DMS 273 treated with DMSO at 0.1 percent for 48 hours (cell line): ENCODE measurements around the gene MAN2A2.
A peak's percentile ranks its signal among the peaks of the same experiment; 100 is the strongest.
"Not testable (repeated sequence)": the region's sequence is repeated elsewhere in the genome, so short reads cannot be mapped to it uniquely, and the experiment has no call there.

Source experiments
- DNase-seq: peaks from one replicate; lab custom pipeline; 2025; lab: John Stamatoyannopoulos, UW

Gene MAN2A2

DNA sequence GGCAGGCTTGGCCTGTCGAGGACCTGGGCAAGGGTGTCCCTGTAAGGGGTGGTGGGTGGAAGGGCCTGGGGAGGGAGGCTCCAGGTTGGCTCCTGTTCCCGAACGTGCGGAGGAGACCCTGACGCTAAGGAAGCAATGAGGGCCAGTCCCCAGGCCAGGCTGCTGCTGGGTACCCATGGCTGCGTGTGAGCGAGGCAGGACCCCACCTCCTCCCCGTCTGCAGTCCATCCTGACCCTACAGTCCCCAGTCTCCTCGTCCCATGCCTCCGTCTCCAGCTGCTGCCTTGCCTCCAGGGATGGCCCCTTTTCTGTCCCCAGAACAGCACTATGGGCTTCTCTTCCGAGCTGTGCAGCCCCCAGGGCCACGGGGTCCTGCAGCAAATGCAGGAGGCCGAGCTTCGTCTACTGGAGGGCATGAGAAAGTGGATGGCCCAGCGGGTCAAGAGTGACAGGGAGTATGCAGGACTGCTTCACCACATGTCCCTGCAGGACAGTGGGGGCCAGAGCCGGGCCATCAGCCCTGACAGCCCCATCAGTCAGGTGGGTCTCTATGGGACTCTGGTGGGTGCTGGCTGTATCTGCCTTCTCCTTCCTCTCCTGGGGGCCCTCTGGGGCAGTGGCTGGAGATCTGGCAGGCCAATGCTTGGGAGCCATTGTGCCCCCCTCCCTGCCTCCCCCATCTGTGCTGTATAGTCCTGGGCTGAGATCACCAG is 18.2 kb upstream of the MAN2A2 start:
- no peak for DNase-seq

DNA sequence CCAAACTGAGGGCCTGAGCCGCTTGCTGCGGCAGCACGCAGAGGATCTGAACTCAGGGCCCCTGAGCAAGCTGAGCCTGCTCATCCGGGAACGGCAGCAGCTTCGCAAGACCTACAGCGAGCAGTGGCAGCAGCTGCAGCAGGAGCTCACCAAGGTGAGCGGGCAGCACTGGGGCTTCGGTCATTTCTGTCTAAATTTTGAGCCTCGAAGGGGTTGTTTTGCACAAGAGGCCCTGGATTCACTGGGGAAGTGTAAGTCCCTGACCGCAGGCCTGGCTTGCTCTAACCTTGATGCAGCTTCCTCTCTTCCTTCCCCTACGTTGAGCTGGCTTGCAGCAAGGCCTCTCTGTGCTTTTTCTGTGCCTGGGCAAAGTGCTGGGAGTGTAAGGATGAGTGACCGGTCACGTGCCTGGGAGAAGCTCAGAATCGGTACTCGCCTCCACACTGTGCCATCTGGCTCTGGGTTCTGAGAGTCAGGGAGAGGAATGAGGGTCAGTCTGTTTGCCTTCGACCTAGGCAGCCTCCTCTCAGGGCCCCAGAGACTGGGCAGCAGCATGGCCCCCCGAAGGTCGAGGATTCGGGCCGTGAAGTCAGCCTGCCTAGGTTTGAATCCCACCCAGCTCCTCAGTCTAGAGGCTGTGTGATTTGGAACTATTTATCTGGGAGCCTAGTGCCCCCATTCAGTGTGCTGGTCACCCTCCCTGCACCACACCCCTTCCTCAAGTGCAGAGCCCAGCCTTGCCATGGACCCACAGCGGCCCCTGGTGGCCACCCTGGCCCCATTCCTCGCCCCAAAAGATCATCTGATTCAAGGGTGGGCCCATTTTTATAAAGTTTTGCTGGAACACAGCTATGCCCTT is 17.4 kb upstream of the MAN2A2 start:
- DNase-seq = no peak

DNA sequence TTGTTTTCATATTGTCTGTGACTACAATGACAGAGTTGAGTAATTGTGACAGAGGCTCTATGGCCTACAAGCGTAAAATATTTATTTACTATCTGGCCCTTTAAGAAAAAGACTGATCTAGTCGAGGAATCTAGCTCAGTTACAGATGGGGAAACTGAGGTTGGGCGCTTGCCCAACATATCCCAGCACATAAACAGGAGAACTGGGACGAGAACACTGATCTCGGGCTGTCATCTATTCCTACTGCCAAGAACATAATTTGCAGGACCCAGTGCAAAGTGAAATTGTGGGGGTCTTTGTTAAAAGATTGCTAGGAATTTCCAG is 16.8 kb upstream of the MAN2A2 start:
- DNase-seq = no peak

DNA sequence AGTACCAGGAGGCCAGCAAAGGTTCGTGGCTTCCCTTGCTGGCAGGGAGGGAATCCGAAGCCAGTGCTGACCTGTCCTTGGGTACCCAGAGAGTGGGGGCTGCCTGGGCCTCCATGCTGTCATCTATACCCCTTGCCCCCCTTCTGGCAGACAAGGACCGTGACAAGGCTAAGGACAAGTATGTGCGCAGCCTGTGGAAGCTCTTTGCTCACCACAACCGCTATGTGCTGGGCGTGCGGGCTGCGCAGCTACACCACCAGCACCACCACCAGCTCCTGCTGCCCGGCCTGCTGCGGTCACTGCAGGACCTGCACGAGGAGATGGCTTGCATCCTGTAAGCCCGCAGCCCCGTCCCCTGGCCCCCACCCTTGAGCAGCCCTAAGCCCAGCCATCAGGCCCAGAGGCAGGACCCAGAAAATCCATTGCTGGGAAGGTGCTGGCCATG is 16.0 kb upstream of the MAN2A2 start:
- no peak for DNase-seq

DNA sequence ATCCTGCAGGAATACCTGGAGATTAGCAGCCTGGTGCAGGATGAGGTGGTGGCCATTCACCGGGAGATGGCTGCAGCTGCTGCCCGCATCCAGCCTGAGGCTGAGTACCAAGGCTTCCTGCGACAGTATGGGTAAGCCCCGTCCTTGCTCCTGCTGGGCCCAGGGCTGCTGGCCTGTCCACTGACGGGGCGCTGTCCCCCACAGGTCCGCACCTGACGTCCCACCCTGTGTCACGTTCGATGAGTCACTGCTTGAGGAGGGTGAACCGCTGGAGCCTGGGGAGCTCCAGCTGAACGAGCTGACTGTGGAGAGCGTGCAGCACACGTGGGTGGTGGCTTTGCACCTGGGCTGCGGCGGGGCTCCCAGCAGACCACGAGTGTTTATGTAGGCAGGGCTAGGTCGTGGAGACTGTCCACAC is 13.8 kb upstream of the MAN2A2 start:
- DNase-seq = no peak

DNA sequence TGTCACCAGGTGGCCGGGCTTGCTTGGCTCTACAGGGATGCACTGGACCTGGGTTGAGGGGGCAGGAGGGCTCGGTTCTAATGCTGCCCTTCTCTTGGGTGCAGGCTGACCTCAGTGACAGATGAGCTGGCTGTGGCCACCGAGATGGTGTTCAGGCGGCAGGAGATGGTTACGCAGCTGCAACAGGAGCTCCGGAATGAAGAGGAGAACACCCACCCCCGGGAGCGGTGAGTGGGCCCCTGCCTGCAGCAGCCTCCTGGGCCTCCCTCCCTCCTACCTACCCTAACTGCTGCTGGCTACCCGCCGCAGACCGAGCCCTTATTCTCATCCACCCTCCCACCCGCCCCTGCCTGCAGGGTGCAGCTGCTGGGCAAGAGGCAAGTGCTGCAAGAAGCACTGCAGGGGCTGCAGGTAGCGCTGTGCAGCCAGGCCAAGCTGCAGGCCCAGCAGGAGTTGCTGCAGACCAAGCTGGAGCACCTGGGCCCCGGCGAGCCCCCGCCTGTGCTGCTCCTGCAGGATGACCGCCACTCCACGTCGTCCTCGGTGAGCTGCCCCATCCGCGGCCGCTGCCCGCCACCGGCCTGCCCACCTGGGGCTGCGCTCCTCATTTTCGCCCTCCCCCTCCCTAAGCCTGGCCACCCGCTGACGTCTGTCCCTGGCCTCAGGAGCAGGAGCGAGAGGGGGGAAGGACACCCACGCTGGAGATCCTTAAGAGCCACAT is 13.2 kb upstream of the MAN2A2 start:
- no peak for DNase-seq

DNA sequence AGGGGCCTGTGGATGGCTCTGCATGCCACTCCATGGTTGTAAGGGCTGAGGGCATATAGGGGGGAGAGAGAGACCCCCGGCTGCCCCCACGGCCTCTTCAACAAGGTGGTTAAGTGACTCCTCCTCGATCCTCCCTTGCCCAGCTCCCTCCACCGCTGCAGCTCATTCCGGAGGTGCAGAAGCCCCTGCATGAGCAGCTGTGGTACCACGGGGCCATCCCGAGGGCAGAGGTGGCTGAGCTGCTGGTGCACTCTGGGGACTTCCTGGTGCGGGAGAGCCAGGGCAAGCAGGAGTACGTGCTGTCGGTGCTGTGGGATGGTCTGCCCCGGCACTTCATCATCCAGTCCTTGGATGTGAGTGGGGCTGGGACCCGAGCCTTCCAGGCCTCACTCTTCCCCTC is 12.3 kb upstream of the MAN2A2 start:
- no peak for DNase-seq

DNA sequence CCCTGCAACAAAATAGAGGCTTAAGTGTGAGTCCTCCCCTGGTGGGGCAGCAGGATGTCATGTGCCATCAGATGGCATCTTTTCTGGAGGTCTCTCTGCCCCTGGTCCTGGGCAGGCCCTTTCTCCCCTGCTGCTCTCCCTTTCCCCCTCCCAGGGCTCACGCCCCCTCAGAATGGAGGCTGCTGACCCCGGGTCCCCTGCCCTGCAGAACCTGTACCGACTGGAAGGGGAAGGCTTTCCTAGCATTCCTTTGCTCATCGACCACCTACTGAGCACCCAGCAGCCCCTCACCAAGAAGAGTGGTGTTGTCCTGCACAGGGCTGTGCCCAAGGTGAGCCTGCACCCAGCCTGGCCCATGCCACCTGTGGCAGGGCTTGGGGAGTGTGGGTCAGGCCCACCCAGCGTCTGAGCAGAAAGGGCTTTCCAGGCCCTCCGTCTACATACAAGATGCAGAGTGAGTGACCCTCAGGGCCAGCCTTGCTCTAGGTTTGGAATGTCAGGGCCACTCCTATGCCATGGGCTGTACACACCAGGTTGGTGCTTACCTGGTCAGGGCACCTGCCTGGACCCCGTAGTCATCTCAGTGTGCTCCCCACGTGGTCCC is 11.7 kb upstream of the MAN2A2 start:
- DNase-seq = no peak

DNA sequence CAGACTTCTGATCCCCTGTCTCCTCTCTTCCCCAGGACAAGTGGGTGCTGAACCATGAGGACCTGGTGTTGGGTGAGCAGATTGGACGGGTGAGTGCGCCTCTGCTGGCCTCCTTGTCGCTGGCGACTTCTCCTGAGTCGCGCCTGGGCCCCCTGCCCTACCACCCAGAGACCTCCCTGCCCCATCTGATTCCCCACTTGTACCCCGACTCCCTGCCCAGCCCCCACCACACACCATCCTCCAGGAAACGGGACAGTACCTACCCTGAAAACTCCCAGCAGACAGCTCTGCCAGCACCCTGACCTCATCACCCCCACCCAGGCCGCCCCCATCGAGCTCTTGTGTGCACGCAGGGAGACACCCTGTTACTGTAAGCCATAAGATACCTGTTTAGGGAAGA is 11.1 kb upstream of the MAN2A2 start:
- DNase-seq = no peak

DNA sequence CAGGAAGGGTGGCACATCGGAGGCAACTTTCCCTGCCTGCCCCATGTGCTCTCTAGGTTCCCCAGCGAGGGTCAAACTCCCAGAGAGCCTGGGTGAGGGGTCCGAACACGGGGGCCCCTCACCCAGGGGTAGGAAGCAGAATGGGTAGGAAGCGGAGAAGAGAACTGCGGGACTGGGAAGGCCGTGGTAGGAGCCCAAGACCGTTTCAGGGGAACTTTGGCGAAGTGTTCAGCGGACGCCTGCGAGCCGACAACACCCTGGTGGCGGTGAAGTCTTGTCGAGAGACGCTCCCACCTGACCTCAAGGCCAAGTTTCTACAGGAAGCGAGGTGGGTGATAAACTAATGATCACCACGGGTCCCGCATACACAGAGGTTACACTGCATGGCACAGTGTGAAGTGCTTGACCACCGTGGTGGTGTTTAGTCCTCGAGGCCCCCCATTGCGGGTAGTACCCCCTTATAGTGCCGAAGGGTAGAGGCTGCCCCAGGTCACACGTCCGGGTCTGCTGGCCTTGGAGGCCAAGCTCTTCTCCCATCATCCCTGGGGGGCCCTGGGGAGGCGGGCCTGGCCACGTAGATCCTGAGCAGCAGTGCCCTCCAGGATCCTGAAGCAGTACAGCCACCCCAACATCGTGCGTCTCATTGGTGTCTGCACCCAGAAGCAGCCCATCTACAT is 10.5 kb upstream of the MAN2A2 start:
- no peak for DNase-seq

DNA sequence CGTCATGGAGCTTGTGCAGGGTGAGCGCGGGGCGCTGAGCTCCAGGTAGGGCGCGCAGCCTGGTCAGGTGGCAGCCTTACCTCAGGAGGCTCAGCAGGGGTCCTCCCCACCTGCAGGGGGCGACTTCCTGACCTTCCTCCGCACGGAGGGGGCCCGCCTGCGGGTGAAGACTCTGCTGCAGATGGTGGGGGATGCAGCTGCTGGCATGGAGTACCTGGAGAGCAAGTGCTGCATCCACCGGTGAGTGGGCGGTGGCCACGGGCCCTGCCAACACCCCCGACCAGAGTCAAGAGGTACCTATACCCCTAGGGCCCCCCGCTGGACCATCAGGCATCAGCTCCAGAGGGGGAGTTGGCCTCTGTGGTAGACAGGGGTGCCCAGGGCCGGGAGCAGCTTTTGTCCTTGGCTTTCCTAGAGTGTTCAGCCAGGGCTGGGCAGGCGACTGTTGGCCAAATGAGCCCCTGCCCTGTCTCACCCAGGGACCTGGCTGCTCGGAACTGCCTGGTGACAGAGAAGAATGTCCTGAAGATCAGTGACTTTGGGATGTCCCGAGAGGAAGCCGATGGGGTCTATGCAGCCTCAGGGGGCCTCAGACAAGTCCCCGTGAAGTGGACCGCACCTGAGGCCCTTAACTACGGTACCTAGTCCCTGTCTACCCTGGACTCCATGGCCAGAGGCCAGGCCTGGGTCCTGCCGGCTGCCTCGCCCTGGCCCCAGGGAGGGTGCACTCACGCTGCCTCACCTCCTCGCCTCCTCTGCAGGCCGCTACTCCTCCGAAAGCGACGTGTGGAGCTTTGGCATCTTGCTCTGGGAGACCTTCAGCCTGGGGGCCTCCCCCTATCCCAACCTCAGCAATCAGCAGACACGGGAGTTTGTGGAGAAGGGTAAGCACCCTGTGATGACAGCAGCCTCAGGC is 9.7 kb upstream of the MAN2A2 start:
- no peak for DNase-seq

DNA sequence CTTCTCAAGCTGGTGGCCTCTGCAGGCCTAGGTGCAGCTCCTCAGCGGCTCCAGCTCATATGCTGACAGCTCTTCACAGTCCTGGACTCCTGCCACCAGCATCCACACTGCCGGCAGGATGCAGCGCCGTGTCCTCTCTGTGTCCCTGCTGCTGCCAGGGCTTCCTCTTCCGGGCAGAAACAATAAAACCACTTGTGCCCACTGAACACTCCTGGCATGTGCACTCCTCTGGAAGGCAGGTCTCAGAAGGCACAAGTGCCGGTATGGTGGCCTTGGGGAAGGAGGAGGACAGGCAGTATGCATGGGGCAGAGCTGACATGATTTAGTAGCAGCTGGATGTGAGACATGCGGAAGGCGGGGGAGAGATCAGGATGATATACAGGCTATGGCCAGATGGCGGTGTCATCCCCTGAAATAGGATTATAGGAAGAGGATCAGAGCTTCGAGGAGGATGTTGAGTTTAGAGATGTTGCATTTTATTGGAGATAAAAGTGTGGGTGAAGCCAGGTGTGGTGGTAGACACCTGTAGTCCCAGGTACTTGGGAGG is 7.5 kb upstream of the MAN2A2 start:
- no peak for DNase-seq

DNA sequence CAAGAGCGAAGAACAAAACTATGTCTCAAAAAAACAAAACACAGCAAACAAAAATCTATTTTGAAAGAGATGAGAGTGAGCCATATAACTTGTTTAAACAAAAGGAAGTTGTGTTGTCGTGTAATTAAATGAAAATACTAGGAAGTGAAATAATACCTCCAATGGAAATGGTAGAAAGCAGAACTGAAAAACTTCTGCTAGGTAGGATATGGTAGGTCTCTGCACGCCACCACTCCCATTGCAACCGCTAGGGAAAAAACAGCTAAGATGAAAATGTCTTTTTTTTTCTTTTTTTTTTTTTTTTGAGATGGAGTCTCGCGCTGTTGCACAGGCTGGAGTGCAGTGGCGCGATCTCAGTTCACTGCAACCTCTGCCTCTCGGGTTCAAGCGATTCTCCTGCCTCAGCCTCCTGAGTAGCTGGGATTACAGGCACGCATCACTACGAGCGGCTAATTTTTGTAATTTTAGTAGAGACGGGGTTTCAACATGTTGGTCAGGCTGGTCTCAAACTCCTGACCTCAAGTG is 5.9 kb upstream of the MAN2A2 start:
- not testable (repeated sequence) for DNase-seq

DNA sequence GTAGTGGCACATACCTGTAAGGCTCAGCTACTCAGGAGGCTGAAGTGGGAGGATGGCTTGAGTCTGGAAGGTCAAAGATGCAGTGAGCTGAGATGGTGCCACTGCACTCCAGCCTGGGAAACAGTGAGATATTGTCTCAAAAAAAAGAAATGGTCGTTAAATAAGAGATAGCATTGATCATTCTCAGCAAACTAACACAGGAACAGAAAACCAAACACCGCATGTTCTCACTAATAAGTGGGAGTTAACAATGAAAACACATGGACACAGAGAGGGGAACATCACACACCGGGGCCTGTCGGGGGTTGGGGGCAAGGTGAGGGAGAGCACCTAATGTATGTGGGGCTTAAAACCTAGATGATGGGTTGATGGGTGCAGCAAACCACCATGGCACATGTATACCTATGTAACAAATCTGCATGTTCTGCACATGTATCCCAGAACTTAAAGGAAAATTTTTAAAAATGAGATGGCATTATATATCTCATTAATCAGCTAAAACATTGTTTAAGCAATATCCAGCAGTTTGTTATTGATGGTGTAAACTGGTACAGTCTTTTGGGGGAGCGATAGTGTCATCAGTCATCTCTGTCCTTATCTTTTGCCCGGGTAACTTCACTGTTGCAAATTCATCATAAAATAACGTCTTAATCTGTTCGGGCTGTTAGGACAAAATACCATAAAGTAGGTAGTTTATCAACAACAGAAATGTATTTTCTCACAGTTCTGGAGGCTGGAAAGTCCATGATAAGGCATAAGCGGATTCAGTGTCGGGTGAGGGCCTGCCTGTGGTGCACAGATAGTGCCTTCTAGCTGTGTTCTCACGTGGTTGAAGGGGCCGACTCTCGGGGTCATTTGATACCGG is 1.7 kb upstream of the MAN2A2 start:
- no peak for DNase-seq

DNA sequence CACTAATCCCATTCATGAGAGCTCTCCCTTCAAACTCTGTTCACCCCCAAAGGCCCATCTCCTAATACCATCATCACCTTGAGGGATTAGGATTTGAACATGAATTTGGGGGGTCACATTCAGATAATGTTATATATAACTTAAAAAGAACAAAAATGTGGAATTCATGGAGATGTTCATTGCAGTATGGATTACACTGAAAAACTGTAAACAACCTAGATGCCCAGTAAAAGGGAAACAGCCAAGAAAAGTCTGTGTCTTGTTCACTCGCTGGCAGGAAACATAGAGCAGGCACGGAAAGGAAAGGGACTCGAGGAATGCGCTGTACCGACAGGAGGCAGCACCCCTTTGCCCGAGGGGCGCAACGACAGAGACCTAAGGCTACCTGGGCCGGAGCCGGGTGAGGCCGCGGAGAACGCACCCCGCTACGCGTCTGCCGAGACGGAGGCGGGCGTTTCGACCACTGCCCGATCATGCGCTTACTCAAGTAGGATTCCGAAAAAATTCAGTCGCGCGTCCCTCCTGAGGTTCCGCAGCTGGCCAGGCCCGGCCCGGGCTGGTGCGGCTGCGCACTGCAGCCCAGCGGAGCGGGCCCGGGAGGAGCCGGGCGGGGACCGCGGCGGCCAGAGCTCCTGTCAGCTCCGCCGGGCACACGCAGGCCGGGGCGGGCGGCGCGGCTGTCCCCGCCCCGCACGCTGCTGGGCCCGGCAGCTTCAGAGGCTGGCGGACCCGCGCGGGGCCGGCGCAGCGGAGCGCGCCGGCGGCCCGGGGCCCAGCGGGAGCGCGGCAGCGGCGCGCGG is 862 bp upstream of the MAN2A2 start:
- DNase-seq = peak; percentile 48

DNA sequence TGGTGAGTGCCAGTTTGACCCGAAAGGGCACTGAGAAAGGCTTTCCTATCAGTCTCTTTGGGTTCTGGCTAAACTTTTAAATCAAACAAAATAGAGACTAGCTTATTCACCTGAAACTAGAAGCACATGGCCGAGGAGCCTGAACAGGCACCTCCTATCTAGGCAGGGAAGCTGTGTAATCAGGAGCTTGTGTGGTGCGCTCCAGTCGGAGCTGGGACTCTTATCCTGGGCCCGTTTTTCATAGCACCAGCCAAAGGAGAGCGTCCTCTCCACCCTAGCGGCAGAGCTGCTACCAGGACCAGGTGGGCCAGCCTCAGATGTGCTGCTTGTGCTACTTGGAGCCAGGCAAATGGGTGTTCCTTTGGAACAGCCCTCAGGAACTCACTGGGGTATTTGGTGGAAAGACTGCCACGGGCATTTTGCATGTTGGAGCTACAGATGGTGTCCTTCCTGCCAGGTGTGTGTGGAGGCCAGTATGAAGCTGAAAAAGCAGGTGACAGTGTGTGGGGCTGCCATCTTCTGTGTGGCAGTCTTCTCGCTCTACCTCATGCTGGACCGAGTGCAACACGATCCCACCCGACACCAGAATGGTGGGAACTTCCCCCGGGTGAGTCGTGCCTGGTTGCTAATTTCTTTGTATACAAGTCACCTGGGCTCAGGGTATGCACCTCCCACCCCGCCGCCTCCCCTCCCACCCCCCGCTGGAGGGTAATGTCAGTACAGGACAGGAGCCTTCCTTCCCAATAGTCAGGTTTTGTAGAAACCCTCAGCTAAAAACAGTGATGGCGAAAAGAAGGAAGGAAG is 833 bp downstream of the MAN2A2 start:
- no peak for DNase-seq

DNA sequence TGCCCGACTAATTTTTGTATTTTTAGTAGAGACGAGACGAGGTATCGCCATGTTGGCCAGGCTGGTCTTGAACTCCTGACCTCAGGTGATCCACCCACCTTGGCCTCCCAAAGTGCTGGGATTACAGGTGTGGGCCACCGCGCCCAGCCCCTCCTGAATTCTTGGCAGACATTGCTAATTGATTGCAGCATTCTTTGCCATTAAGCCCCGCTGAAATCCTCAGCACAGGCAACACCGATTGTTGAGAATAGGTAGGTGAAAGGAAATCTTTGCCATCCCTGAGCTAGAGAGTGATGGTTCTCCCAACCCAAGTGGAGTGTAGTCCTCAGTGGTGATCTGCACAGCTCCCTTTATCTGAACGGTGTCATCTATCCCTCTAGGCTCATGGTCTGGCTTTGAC is 1.6 kb downstream of the MAN2A2 start:
- no peak for DNase-seq
